ENCODE measurements around the gene OTOP3. TPM values are rescaled to one million over a fixed set of nuclear protein-coding genes. Genes with fewer than 3 reads are reported as not detected.

The OTOP3 gene
- total and polyA plus RNA-seq, 10 donors, result not detected

GRCh38 chr17:74975943-74976342 lies 40.2 kb downstream of the OTOP3 start:
- DNase-seq, result no peak
- H3K9me3 ChIP-seq, result no peaks in the 10 kb centered on the region
- H3K36me3 ChIP-seq, result no peaks in the 10 kb centered on the region
- no peak for TF ChIP-seq CTCF (IDR thresholded peaks at IDR 0.05 in 8 of 11, conservative IDR thresholded peaks at IDR 0.05 in 3 of 11)
- no peak for TF ChIP-seq POLR2AphosphoS5 (IDR thresholded peaks at IDR 0.05)
- TF ChIP-seq POLR2A (IDR thresholded peaks at IDR 0.05), result no peak
- no peak overlapping the region for H3K27ac ChIP-seq
- intact Hi-C loops (cut with DNase I; ENCODE audit: low total_unique reads), result no loop called here
- H3K4me1 ChIP-seq, result peaks cover 3 to 26% (median 21%) of the 10 kb centered on the region in 6 donors
- peaks cover 0 to 62% (median 19%) of the 10 kb centered on the region in 7 donors for H3K27me3 ChIP-seq (replicated peaks in 1 of 7)
- H3K4me3 ChIP-seq, result no peak overlapping the region
- WGBS, 5 donors, result 74 to 90% (median 86%) methylated on average over 4 of the region's 4 CpGs

- peaks cover 0 to 62% (median 5%) of the 10 kb centered on the region in 7 donors for H3K27me3 ChIP-seq (replicated peaks in 1 of 7)
- no peaks in the 10 kb centered on the region for H3K36me3 ChIP-seq
- TF ChIP-seq POLR2AphosphoS5 (IDR thresholded peaks at IDR 0.05), result no peak
- no peak for TF ChIP-seq CTCF (IDR thresholded peaks at IDR 0.05 in 8 of 11, conservative IDR thresholded peaks at IDR 0.05 in 3 of 11)
- no peak for TF ChIP-seq POLR2A (IDR thresholded peaks at IDR 0.05)
- DNase-seq, result no peak
- H3K4me3 ChIP-seq, result no peak overlapping the region
- H3K9me3 ChIP-seq, result no peaks in the 10 kb centered on the region
- intact Hi-C loops (cut with DNase I; ENCODE audit: low total_unique reads), result no loop called here
- no peak overlapping the region for H3K27ac ChIP-seq
- H3K4me1 ChIP-seq, result peaks cover 0 to 26% (median 22%) of the 10 kb centered on the region in 6 donors
- WGBS, 5 donors, result 83 to 95% (median 89%) methylated on average over 3 of the region's 3 CpGs
Observed at GRCh38 chr17:74977802-74978201, 42.1 kb downstream of the OTOP3 start.

GRCh38 chr17:74978240-74978639 lies 42.5 kb downstream of the OTOP3 start:
- Histone ChIP-seq H3K4me3 (no peak overlapping the region), H3K9me3 (no peaks in the 10 kb centered on the region), H3K4me1 (peaks cover 0 to 26% (median 17%) of the 10 kb centered on the region in 6 donors), H3K27ac (no peak overlapping the region), H3K36me3 (no peaks in the 10 kb centered on the region), H3K27me3 (replicated peaks in 1 of 7) (peaks cover 0 to 58% (median under 1%) of the 10 kb centered on the region in 7 donors)
- intact Hi-C loops (cut with DNase I; ENCODE audit: low total_unique reads), result no loop called here
- no peak for DNase-seq
- WGBS, 5 donors, result 70 to 84% (median 77%) methylated on average over 3 of the region's 3 CpGs
- TF ChIP-seq POLR2AphosphoS5 (IDR thresholded peaks at IDR 0.05) (no peak), POLR2A (IDR thresholded peaks at IDR 0.05) (no peak), CTCF (IDR thresholded peaks at IDR 0.05 in 8 of 11, conservative IDR thresholded peaks at IDR 0.05 in 3 of 11) (no peak)

GRCh38 chr17:74979408-74980146 lies 43.9 kb downstream of the OTOP3 start:
- WGBS, 5 donors, result 77 to 84% (median 79%) methylated on average over 17 of the region's 17 CpGs
- H3K27me3 ChIP-seq (replicated peaks in 1 of 7), result peaks cover 0 to 45% (median 0%) of the 10 kb centered on the region in 7 donors
- intact Hi-C loops (cut with DNase I; ENCODE audit: low total_unique reads), result no loop called here

More at GRCh38 chr17:74979408-74980146, 43.9 kb downstream of the OTOP3 start:
- no peak overlapping the region for H3K4me3 ChIP-seq
- H3K4me1 ChIP-seq, result peaks cover 0 to 28% (median 16%) of the 10 kb centered on the region in 6 donors
- no peak for DNase-seq
- H3K27ac ChIP-seq, result no peak overlapping the region
- H3K9me3 ChIP-seq, result no peaks in the 10 kb centered on the region
- no peak for TF ChIP-seq POLR2AphosphoS5 (IDR thresholded peaks at IDR 0.05)
- TF ChIP-seq CTCF (IDR thresholded peaks at IDR 0.05 in 8 of 11, conservative IDR thresholded peaks at IDR 0.05 in 3 of 11), result no peak
- TF ChIP-seq POLR2A (IDR thresholded peaks at IDR 0.05), result no peak
- no peaks in the 10 kb centered on the region for H3K36me3 ChIP-seq
